ENCODE data around the gene KRT1.

DNA sequence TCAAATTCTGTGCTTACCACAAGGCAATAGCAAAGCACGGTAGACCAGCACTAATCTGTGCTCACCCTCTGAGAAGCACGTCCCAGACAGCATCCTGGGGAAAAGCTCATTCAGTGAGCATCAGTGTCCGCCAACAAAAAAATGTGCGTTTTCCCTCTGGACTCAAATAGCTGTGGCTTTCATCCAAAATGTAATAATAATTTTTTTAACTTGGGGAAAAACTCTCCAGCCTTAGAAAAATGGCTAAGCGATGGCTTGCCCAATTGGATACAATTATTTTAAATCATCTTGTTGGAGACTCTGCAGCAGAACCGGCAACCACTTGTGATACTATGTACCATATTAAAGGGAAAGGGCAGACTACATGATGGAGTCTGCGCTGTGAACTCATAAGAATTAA is 24.3 kb upstream of the KRT1 start:
- no peak for TF ChIP-seq EZH2phosphoT487 (IDR thresholded peaks at IDR 0.05; ENCODE audit: insufficient read depth, low read depth)
- TF ChIP-seq EZH2 (IDR thresholded peaks at IDR 0.05; ENCODE audit: insufficient read depth, poor library complexity, severe bottlenecking), result no peak

Measured in GM23248 (cell line).